GM12873 (cell line): ENCODE data around the gene AGAP3.

Experiments
- TF ChIP-seq, protein P1 (sequence below): IDR thresholded peaks from 2 replicates; pipeline ENCODE4 v1.5.1; 2012; ENCODE audit warnings: low read depth, mild to moderate bottlenecking, moderate library complexity, low read length, control low read depth; ENCODE audit not compliant: insufficient read depth; ENCODE audit errors: missing control alignments

AGAP3 gene

DNA sequence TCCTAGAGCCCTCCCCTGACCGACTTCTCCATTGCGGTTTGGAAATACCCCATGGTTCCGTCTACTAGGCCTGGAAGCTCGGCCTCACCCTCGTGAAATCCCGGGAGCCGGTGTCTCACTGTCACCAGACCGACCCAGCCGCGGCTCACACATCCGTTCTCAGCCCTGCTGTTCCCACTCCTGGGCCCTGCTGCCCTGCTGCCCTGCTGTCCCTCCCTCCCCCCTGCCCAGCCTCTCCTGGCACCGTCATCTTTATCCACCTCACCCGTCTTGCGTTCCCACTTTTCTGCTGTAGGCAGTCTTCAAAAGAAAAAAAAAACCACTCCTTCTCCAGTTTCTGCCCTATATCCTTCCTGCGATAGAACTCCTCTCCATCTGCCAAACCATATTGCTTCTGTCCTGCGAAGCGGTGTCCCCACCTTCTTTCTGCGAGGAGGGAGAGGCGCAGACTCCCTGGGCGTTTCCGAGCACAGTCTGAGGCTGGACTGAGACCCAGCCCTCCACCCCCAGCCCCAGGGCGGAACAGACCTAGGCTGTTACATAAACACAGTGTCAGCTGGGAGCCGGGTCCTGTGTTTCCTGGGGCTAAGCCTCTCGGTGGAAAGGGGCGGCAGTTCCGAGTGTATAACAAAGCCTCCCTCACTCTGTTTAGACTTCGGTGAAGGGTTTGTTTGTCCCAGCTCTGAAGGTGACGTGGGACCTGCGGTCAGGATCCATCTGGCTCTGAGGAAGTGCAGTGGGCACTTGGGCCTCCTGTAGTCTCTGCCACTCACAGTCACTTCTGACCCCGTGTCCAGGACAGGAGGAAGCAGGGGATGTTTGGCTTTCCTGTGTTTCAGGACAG is 2.8 kb downstream of the AGAP3 start:
- TF ChIP-seq, protein P1, sequence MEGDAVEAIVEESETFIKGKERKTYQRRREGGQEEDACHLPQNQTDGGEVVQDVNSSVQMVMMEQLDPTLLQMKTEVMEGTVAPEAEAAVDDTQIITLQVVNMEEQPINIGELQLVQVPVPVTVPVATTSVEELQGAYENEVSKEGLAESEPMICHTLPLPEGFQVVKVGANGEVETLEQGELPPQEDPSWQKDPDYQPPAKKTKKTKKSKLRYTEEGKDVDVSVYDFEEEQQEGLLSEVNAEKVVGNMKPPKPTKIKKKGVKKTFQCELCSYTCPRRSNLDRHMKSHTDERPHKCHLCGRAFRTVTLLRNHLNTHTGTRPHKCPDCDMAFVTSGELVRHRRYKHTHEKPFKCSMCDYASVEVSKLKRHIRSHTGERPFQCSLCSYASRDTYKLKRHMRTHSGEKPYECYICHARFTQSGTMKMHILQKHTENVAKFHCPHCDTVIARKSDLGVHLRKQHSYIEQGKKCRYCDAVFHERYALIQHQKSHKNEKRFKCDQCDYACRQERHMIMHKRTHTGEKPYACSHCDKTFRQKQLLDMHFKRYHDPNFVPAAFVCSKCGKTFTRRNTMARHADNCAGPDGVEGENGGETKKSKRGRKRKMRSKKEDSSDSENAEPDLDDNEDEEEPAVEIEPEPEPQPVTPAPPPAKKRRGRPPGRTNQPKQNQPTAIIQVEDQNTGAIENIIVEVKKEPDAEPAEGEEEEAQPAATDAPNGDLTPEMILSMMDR: no peak

- TF ChIP-seq, protein P1: no peak
Measured at GRCh38 chr7:151089893-151090730, 3.8 kb downstream of the AGAP3 start.

GRCh38 chr7:151091003-151091402 is 4.7 kb downstream of the AGAP3 start:
- TF ChIP-seq, protein P1: no peak

DNA sequence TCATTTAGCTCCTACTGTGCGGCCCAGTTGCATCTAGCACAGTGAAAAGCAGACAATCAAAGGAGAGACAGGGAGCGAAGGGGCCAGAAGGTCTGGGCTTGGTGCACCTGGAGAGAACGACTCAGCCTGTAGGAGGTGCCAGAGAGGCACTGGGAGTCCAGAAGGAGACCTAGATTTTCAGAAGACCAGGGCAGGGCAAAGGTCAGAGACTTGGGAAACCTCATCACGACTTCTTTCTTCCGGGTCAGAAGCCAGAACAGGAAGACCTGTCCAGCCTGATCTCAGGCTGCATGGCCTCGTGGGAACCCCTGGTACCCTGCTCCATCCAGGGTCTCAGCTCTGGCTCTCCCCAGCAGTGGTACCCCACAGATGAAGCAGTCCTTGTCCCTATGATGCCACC is 5.2 kb downstream of the AGAP3 start:
- TF ChIP-seq, protein P1: peak; percentile 70

DNA sequence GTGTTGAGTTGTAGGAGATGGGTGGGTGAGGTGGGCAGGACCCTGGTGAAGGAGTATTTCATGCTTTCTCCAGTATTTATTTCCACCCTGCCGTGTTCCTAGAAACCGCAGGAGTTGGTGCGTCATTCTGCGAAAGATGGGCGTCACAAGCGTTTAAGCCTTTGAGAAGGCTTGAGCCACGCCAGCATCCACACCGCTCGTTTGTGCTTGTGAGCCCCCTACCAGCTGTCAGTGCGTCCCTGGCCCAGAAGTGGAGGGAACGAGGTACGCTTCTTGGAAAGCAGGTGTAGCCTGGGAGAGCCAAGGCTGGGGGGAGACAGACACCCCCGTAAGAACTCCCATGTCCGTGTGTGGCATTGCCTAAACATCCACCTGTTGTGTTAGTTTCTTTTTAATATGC is 5.7 kb downstream of the AGAP3 start:
- TF ChIP-seq, protein P1: no peak

GRCh38 chr7:151093748-151094147 is 7.5 kb downstream of the AGAP3 start:
- TF ChIP-seq, protein P1: no peak

DNA sequence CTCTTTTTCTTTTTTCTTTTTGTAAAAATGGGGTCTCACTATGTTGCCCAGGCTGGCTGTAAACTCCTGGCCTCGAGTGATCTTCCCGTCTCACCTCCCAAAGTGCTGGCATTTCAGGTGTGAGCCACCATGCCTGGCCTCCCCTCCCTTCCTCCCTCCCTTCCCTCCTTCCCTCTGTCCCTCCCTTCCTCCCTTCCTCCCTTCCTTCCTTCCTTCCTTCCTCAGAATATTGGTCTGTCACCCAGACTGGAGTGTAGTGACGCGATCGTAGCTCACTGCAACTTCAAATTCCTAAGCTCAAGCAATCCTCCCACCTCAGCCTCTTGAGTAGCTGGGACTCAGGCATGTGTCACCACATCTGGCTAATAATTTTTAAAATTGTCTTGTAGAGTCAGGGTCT is 8.4 kb downstream of the AGAP3 start:
- TF ChIP-seq, protein P1: no peak
